ENCODE data around the gene EFNA5. TPM values are rescaled to one million over a fixed set of nuclear protein-coding genes. Genes with fewer than 3 reads are reported as not detected.

The EFNA5 gene
- polyA plus RNA-seq, 6 donors from 2014 or later: not detected

DNA sequence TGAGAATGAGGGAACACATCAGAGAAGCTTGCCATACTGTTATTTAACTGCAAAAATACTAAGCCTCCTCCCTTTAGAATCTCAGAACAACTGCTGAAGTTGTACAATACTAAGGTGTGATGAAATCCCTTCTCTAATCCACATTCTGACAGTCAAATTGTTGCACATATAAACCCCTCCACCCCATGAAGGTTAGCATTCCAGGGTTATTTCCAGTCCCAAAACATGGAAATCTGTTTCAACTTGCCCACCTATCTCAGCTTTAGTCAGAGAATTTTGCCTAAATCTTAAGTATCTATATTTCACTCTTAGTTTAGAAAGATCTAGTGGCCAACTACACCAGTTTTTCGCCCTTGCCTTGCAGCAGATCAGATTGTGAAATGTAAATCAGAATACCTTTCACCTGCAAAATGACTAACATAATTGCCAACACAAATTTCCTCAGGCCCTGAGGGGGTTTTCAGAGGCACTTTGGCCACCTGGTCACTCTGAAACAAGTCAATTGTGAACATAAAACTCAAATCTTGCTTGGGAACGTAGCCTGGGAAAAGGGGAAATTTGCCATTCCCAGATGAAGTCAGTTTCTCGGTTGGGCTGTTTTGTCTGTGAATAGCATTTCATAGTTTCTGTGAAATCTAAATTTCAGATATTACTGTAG lies 93.9 kb downstream of the EFNA5 start:
- no peak for ATAC-seq (ENCODE audit: low read depth in 2 of 2)
- Mint-ChIP-seq H3K4me1 (peaks cover 0 to 3% (median under 1%) of the 10 kb centered on the region in 3 donors), H3K4me3 (no peak overlapping the region), H3K27me3 (peaks cover 0 to 12% (median 4%) of the 10 kb centered on the region in 3 donors), H3K27ac (no peak overlapping the region), H3K9me3 (no peaks in the 10 kb centered on the region), H3K36me3 (no peaks in the 10 kb centered on the region)
- DNase-seq: no peak

DNA sequence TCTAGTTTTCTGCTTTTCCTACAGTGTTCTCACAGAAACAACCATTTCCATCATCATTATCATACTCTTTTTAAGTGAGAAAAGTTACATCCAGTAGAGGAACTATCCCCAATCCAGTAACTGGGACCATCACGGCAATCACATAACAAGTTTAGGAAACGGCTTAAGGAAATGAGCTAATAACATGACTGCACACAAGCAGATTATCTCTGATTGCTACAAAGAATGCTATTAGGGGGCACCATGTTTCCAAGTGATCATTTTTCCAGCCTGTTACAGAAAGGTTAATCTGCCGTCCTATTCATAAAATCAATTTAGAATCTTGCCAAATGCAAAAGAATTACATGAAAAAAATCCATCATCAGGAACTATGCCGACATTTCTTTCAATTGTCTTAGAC lies 94.6 kb downstream of the EFNA5 start:
- Mint-ChIP-seq H3K9me3 (no peaks in the 10 kb centered on the region), H3K36me3 (no peaks in the 10 kb centered on the region), H3K4me1 (peaks cover 0 to 10% (median 6%) of the 10 kb centered on the region in 3 donors), H3K27ac (no peak overlapping the region), H3K4me3 (no peak overlapping the region), H3K27me3 (peaks cover 0 to 12% (median 5%) of the 10 kb centered on the region in 3 donors)
- no peak for ATAC-seq (ENCODE audit: low read depth in 2 of 2)
- DNase-seq: no peak

DNA sequence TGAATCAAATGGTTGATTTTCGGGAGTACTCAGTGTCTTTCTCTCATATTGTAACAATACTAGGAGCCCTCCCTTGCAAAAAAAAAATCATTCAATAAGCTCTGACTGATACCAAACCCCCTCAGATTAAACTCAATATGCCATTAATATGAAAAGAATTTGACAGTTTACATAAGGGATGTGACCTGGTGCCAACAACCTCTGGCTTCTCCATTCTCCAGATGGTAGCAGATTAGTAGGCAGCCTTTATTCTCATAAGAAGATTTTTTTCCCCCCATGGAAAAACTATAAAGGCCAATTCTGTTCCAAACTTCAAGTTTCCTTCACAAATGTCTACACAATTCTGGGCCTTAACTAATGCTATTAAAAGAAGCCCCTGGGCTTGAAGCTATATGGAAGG lies 96.5 kb downstream of the EFNA5 start:
- Mint-ChIP-seq H3K9me3 (no peaks in the 10 kb centered on the region), H3K36me3 (no peaks in the 10 kb centered on the region), H3K27ac (no peak overlapping the region), H3K4me3 (no peak overlapping the region), H3K4me1 (peaks cover 5 to 18% (median 10%) of the 10 kb centered on the region in 3 donors), H3K27me3 (peaks cover 0 to 12% (median 5%) of the 10 kb centered on the region in 3 donors)
- no peak for DNase-seq
- ATAC-seq (ENCODE audit: low read depth in 2 of 2): no peak

DNA sequence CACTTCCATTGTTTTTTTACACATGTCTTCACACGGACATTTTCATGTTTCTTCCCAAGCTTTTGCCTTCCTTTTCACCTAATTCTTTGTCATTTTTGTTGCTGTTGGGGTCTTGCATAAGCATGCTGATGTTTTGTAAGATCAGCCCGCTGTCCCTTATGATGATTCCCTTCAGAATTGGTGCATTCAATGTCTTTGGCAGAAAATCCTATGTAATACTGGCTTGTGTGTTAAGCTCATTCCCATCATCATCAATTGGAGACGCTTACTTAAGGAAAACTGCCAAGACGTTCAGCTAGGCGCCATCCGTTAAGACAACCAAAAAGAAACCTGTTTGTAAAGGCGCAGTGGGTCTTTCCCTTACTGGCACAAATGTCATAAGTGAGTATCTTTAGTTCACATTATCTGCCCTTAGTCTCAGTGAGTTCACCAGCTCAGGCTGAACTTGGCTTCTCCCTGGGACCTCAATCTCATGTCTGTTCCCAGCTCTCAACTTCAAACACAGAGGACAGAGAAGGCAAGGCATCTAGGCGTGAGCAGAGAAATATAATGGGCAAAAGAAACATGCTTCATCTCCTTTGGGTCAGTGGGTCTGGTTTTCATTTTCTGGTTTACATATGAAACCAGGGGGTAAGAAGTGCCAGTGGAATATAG lies 97.9 kb downstream of the EFNA5 start:
- Mint-ChIP-seq H3K27me3 (peaks cover 0 to 12% (median 5%) of the 10 kb centered on the region in 3 donors), H3K36me3 (no peaks in the 10 kb centered on the region), H3K4me1 (peaks cover 5 to 18% (median 10%) of the 10 kb centered on the region in 3 donors), H3K27ac (no peak overlapping the region), H3K9me3 (no peaks in the 10 kb centered on the region), H3K4me3 (peak overlapping the region in 1 of 8 donors; percentile 59)
- ATAC-seq (ENCODE audit: low read depth in 2 of 2): no peak
- DNase-seq: no peak

DNA sequence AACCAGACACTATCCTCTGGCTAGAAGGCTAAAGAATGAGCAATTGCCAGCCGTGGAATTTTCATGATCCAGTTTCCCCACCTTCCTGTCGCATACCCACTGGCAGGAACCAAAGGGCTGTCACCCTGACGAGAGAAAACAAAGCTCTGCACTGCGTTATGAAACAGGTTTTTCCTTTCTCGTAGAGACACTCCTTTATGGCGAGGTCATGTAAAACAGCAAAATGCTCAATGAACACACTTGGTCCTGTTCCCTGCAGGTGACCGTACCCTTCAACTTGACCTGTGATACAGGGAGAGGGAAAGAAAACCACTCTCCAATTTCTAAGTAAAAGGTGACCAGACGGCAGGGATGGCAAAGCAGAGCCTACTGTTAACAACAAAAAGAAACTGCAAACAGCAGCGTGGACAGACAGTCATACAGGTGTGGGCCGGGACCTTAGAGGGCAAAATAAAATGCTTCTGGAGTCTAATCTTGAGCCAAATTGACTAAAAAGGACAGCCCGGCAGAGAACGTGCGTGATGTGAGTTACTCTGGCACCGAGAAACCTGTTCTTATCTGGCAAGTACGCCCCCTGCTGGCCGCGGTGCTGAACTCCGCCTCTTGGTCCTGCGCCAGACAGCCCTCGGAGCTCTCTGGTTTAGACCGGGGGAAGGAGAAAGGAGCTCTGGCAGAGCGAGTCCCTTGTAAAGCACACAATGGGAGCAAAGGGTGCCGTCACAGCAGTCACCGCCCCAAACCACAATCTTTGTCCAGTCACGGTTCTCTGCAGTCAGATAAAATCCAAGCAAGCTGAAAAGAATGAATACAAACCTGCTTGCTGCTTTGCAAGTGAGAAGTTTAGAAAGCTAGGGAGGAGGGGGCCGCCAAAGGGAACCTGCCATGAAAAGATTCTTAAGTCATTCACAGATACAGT lies 98.9 kb downstream of the EFNA5 start:
- H3K9me3 Mint-ChIP-seq: no peaks in the 10 kb centered on the region
- ATAC-seq (ENCODE audit: low read depth in 2 of 2) (peak; percentile 86 to 87), DNase-seq (peak; percentile 69)
- H3K27me3 Mint-ChIP-seq: peaks cover 0 to 12% (median 5%) of the 10 kb centered on the region in 3 donors
- peak overlapping the region; percentile 74 to 89 (median 86) for H3K4me3 Mint-ChIP-seq
- H3K36me3 Mint-ChIP-seq: no peaks in the 10 kb centered on the region
- H3K4me1 Mint-ChIP-seq: peaks cover 5 to 18% (median 10%) of the 10 kb centered on the region in 3 donors
- H3K27ac Mint-ChIP-seq: peak overlapping the region in 1 of 6 donors; percentile 59

DNA sequence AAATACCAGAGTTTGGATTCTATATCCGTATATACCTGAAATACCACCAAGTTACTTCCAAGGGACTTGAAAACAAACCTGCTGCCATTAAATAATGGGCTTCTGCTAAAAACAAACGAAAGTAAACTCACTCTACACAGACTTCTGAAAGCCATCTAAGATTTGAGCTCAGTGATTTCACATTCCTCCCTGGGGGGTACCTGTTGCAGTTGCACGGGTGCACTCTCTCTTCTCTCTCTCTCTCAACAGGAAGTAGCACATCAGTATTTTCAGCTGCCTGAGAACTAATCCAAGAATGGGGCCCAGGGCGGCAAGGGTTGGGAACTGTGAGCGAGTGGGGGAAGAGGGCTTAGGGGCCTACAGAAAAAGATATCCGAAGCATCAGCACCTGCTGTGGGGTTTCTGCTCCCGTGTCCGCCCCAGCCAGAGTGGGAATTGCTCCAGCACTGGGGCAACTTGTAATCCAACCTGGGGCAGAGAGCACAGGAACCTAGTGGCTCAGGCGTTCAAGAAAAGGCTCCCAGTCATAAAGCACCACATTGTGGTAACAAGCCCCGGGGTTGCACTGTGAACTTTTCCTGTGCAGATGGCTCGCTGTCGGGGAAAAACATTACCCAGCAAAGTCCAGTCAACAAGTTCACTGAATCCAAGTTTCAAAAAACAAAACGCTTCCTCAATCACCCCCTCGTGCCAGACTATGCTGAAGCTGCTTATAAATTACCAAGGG lies 99.8 kb downstream of the EFNA5 start:
- Mint-ChIP-seq H3K4me1 (peaks cover 5 to 18% (median 10%) of the 10 kb centered on the region in 3 donors), H3K9me3 (no peaks in the 10 kb centered on the region), H3K27me3 (peaks cover 5 to 14% (median 5%) of the 10 kb centered on the region in 3 donors), H3K27ac (peak overlapping the region in 2 of 6 donors; percentile 11 to 59), H3K4me3 (peak overlapping the region; percentile 74 to 89 (median 86)), H3K36me3 (no peaks in the 10 kb centered on the region)
- ATAC-seq (ENCODE audit: low read depth in 2 of 2) (peak in 1 of 2 donors; percentile 23), DNase-seq (no peak)

DNA sequence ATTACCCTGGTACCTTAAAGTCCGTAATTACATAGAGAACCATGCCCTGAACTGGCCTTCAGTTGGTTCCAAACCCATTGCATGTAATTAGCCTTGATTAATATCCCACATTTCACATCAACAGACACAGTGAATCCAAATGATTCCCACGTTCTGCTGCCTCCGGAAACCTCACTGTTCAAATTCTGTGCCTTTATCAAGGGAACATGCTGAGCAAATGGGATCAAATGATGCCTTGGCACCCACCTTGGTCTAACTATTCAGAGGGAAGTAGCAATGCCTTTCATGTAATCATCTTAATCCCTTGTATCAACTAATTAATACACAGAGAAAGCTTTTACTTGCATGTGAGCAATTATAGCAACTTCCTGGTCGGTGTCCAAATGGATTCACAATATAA lies 100.6 kb downstream of the EFNA5 start:
- DNase-seq: no peak
- H3K4me3 Mint-ChIP-seq: peak overlapping the region in 2 of 8 donors; percentile 32 to 33
- ATAC-seq (ENCODE audit: low read depth in 2 of 2): no peak
- H3K9me3 Mint-ChIP-seq: no peaks in the 10 kb centered on the region
- H3K27ac Mint-ChIP-seq: no peak overlapping the region
- H3K4me1 Mint-ChIP-seq: peaks cover 5 to 18% (median 10%) of the 10 kb centered on the region in 3 donors
- no peaks in the 10 kb centered on the region for H3K36me3 Mint-ChIP-seq
- H3K27me3 Mint-ChIP-seq: peaks cover 5 to 17% (median 8%) of the 10 kb centered on the region in 3 donors

DNA sequence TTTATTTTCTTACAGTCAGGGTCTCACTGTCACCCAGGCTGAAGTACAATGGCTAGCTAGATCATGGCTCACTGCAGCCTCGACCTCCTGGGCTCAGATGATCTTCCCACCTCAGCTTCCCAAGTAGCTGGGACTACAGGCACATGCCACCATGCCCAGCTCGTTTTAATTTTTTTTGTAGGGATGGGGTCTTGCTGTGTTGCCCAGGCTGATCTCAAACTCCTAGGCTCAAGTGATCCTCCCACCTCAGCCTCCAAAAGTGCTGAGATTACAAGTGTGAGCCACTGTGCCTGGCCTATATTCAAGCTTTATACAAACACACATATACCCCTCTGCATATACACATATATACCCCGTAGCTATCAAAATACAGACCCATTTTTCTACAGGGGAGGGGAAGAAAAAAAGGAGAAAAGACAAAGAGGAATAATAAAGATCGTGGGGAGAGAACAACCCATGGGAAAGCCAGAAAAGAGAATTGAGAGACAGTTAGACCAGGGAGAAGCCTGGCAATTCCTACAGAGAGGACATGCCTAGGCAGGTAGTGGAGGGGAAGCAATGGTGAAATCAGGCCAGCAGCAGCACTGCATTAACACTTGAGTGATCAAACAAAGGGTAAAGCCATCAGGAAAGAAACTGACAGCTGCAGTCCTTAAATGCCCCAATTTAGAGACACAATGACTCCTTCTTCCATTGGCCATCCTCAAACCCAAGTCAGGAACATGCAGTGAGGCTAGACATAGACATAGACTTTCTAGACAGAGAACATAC lies 102.7 kb downstream of the EFNA5 start:
- no peak overlapping the region for H3K27ac Mint-ChIP-seq
- DNase-seq (no peak), ATAC-seq (ENCODE audit: low read depth in 2 of 2) (no peak)
- H3K9me3 Mint-ChIP-seq: no peaks in the 10 kb centered on the region
- H3K4me1 Mint-ChIP-seq: peaks cover 5 to 18% (median 10%) of the 10 kb centered on the region in 3 donors
- no peaks in the 10 kb centered on the region for H3K36me3 Mint-ChIP-seq
- no peak overlapping the region for H3K4me3 Mint-ChIP-seq
- peaks cover 5 to 22% (median 16%) of the 10 kb centered on the region in 3 donors for H3K27me3 Mint-ChIP-seq

DNA sequence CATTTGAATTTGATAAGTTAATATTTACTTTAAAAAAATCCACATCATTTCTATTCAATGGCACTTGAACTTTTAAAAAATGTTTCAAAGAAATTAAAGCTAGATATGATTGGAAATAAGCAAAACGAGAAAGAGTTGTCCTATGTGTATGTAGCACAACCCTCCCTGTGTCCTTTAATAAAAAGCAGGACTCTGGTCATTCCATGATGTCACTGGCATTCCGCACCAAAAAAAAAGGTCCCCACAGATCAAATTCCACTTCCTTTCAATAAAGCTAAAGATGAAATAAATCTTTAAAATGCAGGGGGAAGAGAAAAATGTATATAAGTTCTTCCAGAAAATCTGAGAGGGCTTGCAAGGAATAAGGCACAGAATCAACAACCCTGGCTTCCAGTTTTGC lies 103.8 kb downstream of the EFNA5 start:
- Mint-ChIP-seq H3K27ac (no peak overlapping the region), H3K27me3 (peaks cover 2 to 16% (median 12%) of the 10 kb centered on the region in 3 donors), H3K36me3 (no peaks in the 10 kb centered on the region), H3K9me3 (no peaks in the 10 kb centered on the region), H3K4me1 (peaks cover 5 to 16% (median 10%) of the 10 kb centered on the region in 3 donors), H3K4me3 (no peak overlapping the region)
- DNase-seq (no peak), ATAC-seq (ENCODE audit: low read depth in 2 of 2) (no peak)

DNA sequence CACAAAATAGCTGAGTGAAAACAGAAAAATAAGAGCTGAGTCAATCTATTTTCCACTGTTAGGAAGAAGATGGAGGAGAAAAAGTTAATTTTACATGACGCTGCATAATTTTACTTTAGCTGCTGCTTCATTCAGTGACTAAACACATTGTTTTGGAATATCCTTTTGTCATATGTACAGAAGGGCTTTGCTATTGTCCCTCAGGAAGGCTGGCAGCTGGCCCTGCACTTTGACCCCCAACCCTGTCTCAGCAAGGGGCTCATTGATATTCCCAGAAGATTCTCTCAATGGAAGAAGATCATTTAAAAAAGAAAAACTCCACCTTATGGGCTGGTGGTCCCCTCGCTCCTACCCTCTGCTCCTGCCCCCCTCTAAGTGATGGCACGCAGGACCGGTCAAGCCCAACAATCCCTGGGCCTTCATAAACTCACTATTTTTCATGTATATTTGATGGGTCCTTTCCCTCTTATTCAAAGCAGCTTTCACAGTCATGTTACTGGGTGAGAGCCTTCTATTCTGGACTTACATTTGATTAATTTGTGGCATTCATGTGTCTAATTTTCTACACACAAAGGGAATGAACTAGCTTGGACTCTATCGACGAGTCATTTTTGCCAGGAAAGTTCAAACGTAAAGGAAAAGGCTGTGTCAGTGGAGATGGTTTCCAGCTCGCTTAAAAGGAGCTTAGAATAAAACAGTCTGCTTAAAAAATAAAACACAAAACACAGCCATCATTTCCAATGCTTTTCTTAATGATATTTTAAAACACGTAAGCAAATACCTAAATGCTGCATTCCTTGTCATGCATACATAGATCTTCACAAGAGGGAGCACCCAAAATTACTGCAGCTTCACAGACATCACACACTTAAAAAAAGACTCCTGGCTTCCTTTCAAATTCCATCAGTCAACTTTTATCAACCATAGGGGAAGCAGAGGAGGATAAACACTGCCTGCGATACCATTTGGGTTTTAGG lies 104.7 kb downstream of the EFNA5 start:
- Mint-ChIP-seq H3K4me3 (no peak overlapping the region), H3K36me3 (no peaks in the 10 kb centered on the region), H3K9me3 (no peaks in the 10 kb centered on the region), H3K4me1 (peaks cover 4 to 7% (median 5%) of the 10 kb centered on the region in 3 donors), H3K27ac (no peak overlapping the region), H3K27me3 (peaks cover 0 to 16% (median 10%) of the 10 kb centered on the region in 3 donors)
- DNase-seq (no peak), ATAC-seq (ENCODE audit: low read depth in 2 of 2) (no peak)

DNA sequence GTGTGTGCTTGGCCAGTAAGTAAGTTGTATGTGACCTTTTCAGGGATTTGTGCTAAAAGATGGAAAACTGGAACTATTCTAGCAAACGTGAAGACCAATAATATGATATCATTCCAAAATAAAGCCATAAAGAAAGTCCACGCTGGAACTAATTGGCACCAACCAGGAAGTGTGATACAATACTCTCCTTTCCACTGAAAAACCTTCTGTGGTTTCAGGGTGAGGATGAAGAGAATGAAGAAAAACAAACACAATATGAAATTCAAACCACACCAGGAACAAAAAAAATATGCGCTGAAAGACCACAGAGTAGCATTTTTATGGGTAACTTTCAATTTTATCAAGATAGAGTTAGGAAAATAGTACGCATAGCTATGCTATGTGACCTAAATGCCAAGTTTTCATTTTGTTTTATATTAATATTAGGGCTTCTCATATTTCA lies 105.8 kb downstream of the EFNA5 start:
- Mint-ChIP-seq H3K9me3 (no peaks in the 10 kb centered on the region), H3K36me3 (no peaks in the 10 kb centered on the region), H3K27ac (no peak overlapping the region), H3K27me3 (peaks cover 0 to 16% (median 10%) of the 10 kb centered on the region in 3 donors), H3K4me3 (no peak overlapping the region), H3K4me1 (no peaks in the 10 kb centered on the region)
- ATAC-seq (ENCODE audit: low read depth in 2 of 2) (no peak), DNase-seq (no peak)

Measured in naive B cell (primary cell).